ENCODE results near the gene GALNTL6.

The GALNTL6 gene

DNA sequence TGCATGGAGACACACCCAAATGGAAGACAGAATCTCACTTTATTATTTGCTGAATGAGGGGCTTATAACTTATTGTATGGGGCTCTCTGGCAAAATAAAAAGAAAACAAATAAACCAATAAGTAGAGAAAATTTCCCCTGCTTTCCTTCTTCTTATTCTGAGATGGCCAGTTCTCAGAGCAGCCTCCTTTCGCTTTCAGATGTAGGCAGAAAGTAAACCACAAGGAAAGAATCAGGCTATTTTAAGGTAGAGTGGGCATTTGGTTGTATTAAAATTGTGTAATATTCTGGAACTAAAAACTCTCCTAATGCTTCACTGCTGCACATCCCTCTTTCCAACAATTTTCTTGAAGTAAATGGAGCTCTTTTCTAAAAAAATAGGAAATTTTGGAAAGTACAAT is 241.8 kb downstream of the GALNTL6 start:
- Histone ChIP-seq H3K18ac (ENCODE audit: low read depth in 1 of 2, low read length in 2 of 2) (no peak overlapping the region), H3K4me2 (ENCODE audit: low read length, poor library complexity, severe bottlenecking) (no peak overlapping the region), H3K14ac (ENCODE audit: low read length in 2 of 2) (no peak overlapping the region), H2BK120ac (ENCODE audit: low read depth, low read length) (no peak overlapping the region), H2BK5ac (ENCODE audit: low read depth, low read length, poor library complexity, severe bottlenecking) (no peak overlapping the region), H4K91ac (ENCODE audit: low read length) (no peak overlapping the region), H3K36me3 (ENCODE audit: control insufficient read depth in 1 of 2, insufficient read depth in 2 of 2, low read depth in 1 of 2, low read length in 2 of 2) (no peaks in the 10 kb centered on the region), H2AK5ac (ENCODE audit: low read length, severe bottlenecking) (no peak overlapping the region), H3K4ac (ENCODE audit: low read depth in 1 of 2, low read length in 2 of 2) (no peak overlapping the region), H3K79me1 (replicated peaks; ENCODE audit: low read length, poor library complexity, severe bottlenecking) (no peaks in the 10 kb centered on the region), H2BK12ac (ENCODE audit: low read length in 2 of 2) (no peak overlapping the region), H3K23ac (ENCODE audit: low read length in 2 of 2) (no peak overlapping the region), H3K27me3 (ENCODE audit: control insufficient read depth in 1 of 2, insufficient read depth in 1 of 2, low read length in 2 of 2) (no peaks in the 10 kb centered on the region), H3K4me3 (ENCODE audit: insufficient read depth in 1 of 2, low read depth in 1 of 2, low read length in 2 of 2) (no peak overlapping the region), H3K9me3 (ENCODE audit: control insufficient read depth, low read length) (no peaks in the 10 kb centered on the region), H2AFZ (ENCODE audit: low read depth, low read length) (no peak overlapping the region), H3K27ac (ENCODE audit: low read length, poor library complexity, severe bottlenecking) (no peak overlapping the region), H2BK15ac (ENCODE audit: low read depth, poor library complexity, severe bottlenecking) (no peak overlapping the region), H3K9ac (ENCODE audit: low read length) (no peak overlapping the region), H3K4me1 (ENCODE audit: control insufficient read depth, insufficient read depth, low read depth, low read length) (no peaks in the 10 kb centered on the region), H4K8ac (ENCODE audit: low read length) (no peak overlapping the region)
- whole genome bisulfite sequencing: no CpG with 5 or more reads among the region's 1 CpG
- no peak for DNase-seq

DNA sequence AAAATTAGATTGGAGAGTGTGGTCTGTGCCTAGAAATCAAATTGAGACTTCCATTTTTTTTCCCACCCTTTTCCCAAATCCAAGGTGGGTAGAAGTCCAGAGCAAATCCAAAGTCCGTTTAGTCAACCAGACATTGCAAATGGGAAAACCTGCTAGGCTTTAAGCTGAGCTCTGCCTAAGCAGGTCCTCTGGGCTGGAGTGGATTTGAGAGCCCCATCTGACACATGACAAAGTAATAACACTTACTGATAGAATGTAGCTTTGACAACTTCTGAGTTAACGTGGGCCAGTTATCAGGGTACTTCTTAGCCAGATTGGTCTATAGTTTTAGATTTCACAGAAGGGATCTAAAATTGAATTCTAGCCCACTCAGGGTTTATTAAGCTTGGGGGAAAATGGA is 242.3 kb downstream of the GALNTL6 start:
- no peaks in the 10 kb centered on the region for H3K27me3 ChIP-seq (ENCODE audit: control insufficient read depth in 1 of 2, insufficient read depth in 1 of 2, low read length in 2 of 2)
- 87% methylated on average over 2 of the region's 2 CpGs for WGBS
- no peak overlapping the region for H3K4ac ChIP-seq (ENCODE audit: low read depth in 1 of 2, low read length in 2 of 2)
- H2BK120ac ChIP-seq (ENCODE audit: low read depth, low read length): no peak overlapping the region
- no peak overlapping the region for H2BK15ac ChIP-seq (ENCODE audit: low read depth, poor library complexity, severe bottlenecking)
- H4K91ac ChIP-seq (ENCODE audit: low read length): no peak overlapping the region
- no peak overlapping the region for H3K23ac ChIP-seq (ENCODE audit: low read length in 2 of 2)
- no peaks in the 10 kb centered on the region for H3K36me3 ChIP-seq (ENCODE audit: control insufficient read depth in 1 of 2, insufficient read depth in 2 of 2, low read depth in 1 of 2, low read length in 2 of 2)
- H3K27ac ChIP-seq (ENCODE audit: low read length, poor library complexity, severe bottlenecking): no peak overlapping the region
- H4K8ac ChIP-seq (ENCODE audit: low read length): no peak overlapping the region
- H2AK5ac ChIP-seq (ENCODE audit: low read length, severe bottlenecking): no peak overlapping the region
- H3K18ac ChIP-seq (ENCODE audit: low read depth in 1 of 2, low read length in 2 of 2): no peak overlapping the region
- no peak overlapping the region for H2AFZ ChIP-seq (ENCODE audit: low read depth, low read length)
- no peak overlapping the region for H3K4me3 ChIP-seq (ENCODE audit: insufficient read depth in 1 of 2, low read depth in 1 of 2, low read length in 2 of 2)
- no peak overlapping the region for H3K4me2 ChIP-seq (ENCODE audit: low read length, poor library complexity, severe bottlenecking)
- no peak overlapping the region for H2BK12ac ChIP-seq (ENCODE audit: low read length in 2 of 2)
- no peak for DNase-seq
- H3K79me1 ChIP-seq (replicated peaks; ENCODE audit: low read length, poor library complexity, severe bottlenecking): no peaks in the 10 kb centered on the region
- no peaks in the 10 kb centered on the region for H3K9me3 ChIP-seq (ENCODE audit: control insufficient read depth, low read length)
- H2BK5ac ChIP-seq (ENCODE audit: low read depth, low read length, poor library complexity, severe bottlenecking): no peak overlapping the region
- no peak overlapping the region for H3K9ac ChIP-seq (ENCODE audit: low read length)
- no peaks in the 10 kb centered on the region for H3K4me1 ChIP-seq (ENCODE audit: control insufficient read depth, insufficient read depth, low read depth, low read length)
- H3K14ac ChIP-seq (ENCODE audit: low read length in 2 of 2): no peak overlapping the region

DNA sequence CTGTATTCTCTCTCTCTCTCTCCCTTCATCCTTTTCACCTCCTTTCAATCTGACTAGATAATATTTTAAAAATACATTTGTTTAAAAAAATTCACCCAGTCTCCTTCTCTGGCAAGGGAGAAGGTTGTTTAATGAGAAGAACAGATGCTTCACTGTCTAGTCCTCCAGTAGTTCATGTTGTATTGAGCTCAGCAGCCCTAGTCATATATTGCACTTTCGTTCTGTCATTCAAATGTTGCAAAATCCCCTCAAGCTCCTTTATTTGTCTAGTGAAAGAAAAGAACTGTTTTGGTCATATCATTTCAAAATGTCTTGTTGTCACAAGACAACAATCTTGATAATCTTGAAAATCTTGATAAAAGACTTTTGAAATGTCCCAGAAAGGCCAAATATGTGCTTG is 248.0 kb downstream of the GALNTL6 start:
- Histone ChIP-seq H2BK5ac (ENCODE audit: low read depth, low read length, poor library complexity, severe bottlenecking) (no peak overlapping the region), H3K18ac (ENCODE audit: low read depth in 1 of 2, low read length in 2 of 2) (no peak overlapping the region), H3K9me3 (ENCODE audit: control insufficient read depth, low read length) (no peaks in the 10 kb centered on the region), H3K27me3 (ENCODE audit: control insufficient read depth in 1 of 2, insufficient read depth in 1 of 2, low read length in 2 of 2) (no peaks in the 10 kb centered on the region), H2BK120ac (ENCODE audit: low read depth, low read length) (no peak overlapping the region), H2BK12ac (ENCODE audit: low read length in 2 of 2) (no peak overlapping the region), H3K23ac (ENCODE audit: low read length in 2 of 2) (no peak overlapping the region), H3K27ac (ENCODE audit: low read length, poor library complexity, severe bottlenecking) (no peak overlapping the region), H3K4me3 (ENCODE audit: insufficient read depth in 1 of 2, low read depth in 1 of 2, low read length in 2 of 2) (no peak overlapping the region), H4K8ac (ENCODE audit: low read length) (no peak overlapping the region), H3K79me1 (replicated peaks; ENCODE audit: low read length, poor library complexity, severe bottlenecking) (no peaks in the 10 kb centered on the region), H2BK15ac (ENCODE audit: low read depth, poor library complexity, severe bottlenecking) (no peak overlapping the region), H4K91ac (ENCODE audit: low read length) (no peak overlapping the region), H3K36me3 (ENCODE audit: control insufficient read depth in 1 of 2, insufficient read depth in 2 of 2, low read depth in 1 of 2, low read length in 2 of 2) (no peaks in the 10 kb centered on the region), H3K4me2 (ENCODE audit: low read length, poor library complexity, severe bottlenecking) (no peak overlapping the region), H2AFZ (ENCODE audit: low read depth, low read length) (no peak overlapping the region), H3K4me1 (ENCODE audit: control insufficient read depth, insufficient read depth, low read depth, low read length) (no peaks in the 10 kb centered on the region), H2AK5ac (ENCODE audit: low read length, severe bottlenecking) (no peak overlapping the region), H3K9ac (ENCODE audit: low read length) (no peak overlapping the region), H3K14ac (ENCODE audit: low read length in 2 of 2) (no peak overlapping the region), H3K4ac (ENCODE audit: low read depth in 1 of 2, low read length in 2 of 2) (no peak overlapping the region)
- WGBS: no CpG with 5 or more reads among the region's 1 CpG
- DNase-seq: no peak

GRCh38 chr4:172068506-172068905 is 255.3 kb downstream of the GALNTL6 start:
- Histone ChIP-seq H4K91ac (ENCODE audit: low read length) (no peak overlapping the region), H3K14ac (ENCODE audit: low read length in 2 of 2) (no peak overlapping the region), H2BK15ac (ENCODE audit: low read depth, poor library complexity, severe bottlenecking) (no peak overlapping the region), H2BK12ac (ENCODE audit: low read length in 2 of 2) (no peak overlapping the region), H3K9ac (ENCODE audit: low read length) (no peak overlapping the region), H3K27ac (ENCODE audit: low read length, poor library complexity, severe bottlenecking) (no peak overlapping the region), H3K4ac (ENCODE audit: low read depth in 1 of 2, low read length in 2 of 2) (no peak overlapping the region), H2BK5ac (ENCODE audit: low read depth, low read length, poor library complexity, severe bottlenecking) (no peak overlapping the region), H2AFZ (ENCODE audit: low read depth, low read length) (no peak overlapping the region), H3K4me3 (ENCODE audit: insufficient read depth in 1 of 2, low read depth in 1 of 2, low read length in 2 of 2) (no peak overlapping the region), H3K23ac (ENCODE audit: low read length in 2 of 2) (no peak overlapping the region), H3K4me2 (ENCODE audit: low read length, poor library complexity, severe bottlenecking) (no peak overlapping the region), H3K36me3 (ENCODE audit: control insufficient read depth in 1 of 2, insufficient read depth in 2 of 2, low read depth in 1 of 2, low read length in 2 of 2) (no peaks in the 10 kb centered on the region), H3K9me3 (ENCODE audit: control insufficient read depth, low read length) (no peaks in the 10 kb centered on the region), H3K4me1 (ENCODE audit: control insufficient read depth, insufficient read depth, low read depth, low read length) (no peaks in the 10 kb centered on the region), H4K8ac (ENCODE audit: low read length) (no peak overlapping the region), H3K18ac (ENCODE audit: low read depth in 1 of 2, low read length in 2 of 2) (no peak overlapping the region), H3K79me1 (replicated peaks; ENCODE audit: low read length, poor library complexity, severe bottlenecking) (no peaks in the 10 kb centered on the region), H2BK120ac (ENCODE audit: low read depth, low read length) (no peak overlapping the region), H2AK5ac (ENCODE audit: low read length, severe bottlenecking) (no peak overlapping the region), H3K27me3 (ENCODE audit: control insufficient read depth in 1 of 2, insufficient read depth in 1 of 2, low read length in 2 of 2) (no peaks in the 10 kb centered on the region)
- no peak for DNase-seq
- 83% methylated on average over 2 of the region's 3 CpGs for WGBS
